ENCODE data around the gene GIT1.
A peak's percentile ranks its signal among the peaks of the same experiment; 100 is the strongest.
"Not testable (repeated sequence)": the region's sequence is repeated elsewhere in the genome, so short reads cannot be mapped to it uniquely, and the experiment has no call there.

Gene GIT1

DNA sequence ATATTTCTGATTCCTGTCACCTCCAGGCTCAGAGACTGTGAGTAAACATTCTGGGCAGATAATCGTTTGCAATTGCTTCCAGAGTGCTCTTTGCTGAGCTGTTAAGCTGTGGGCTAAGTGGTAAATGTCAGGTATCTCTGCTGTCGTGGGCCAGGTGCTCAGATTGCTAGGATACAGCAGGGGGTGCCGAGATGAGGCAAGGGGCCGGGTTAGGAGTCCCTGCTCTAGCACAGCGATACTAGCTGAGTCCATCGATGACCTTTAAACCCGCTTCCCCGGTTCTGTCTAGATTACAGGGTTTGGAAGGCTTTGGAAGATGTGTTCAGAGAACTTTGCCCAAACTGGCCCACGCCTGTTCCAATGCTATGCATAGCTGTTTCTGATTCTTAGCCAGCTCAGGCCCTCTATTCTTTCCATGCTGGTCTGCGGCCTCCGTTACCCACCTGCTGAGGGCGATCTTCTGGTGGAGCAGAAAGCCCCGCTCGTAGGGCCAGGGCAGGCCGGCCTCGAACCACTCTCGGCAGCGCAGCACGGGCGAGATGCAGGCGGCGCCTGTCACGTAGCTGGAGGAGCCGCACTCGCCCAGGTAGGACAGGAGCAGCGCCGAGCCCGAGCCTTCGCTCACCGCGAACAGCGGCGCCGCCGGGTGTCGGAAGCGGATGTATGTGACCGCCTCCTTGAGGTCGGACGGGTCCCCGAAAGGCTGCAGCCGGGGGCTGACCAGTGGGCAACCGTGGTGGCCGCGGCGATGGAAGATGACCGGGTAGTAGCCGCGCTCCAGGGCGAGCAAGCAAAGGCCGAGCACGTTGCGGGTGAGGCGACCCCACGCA, 23.6 kb downstream of the GIT1 start:
- peak; percentile 55 for DNase-seq

DNA sequence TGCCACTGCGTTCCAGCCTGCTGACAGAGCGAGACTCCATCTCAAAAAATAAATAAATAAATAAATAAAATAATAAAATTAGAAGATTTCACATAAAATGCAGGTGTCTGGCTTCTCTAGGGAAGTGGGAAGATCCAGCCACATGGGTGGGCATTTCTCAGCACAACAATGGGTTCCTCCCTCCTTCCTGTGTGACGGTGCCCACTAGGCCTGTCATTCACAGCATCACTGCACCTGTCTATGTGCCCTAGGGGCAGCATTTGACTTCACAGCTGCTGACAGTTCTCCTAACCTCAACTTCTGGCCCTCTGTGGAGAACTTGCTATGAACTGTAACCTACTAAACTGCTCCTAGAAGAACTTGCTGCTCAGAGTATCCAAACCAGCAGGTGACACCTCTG, 25.6 kb downstream of the GIT1 start:
- DNase-seq, result no peak

DNA sequence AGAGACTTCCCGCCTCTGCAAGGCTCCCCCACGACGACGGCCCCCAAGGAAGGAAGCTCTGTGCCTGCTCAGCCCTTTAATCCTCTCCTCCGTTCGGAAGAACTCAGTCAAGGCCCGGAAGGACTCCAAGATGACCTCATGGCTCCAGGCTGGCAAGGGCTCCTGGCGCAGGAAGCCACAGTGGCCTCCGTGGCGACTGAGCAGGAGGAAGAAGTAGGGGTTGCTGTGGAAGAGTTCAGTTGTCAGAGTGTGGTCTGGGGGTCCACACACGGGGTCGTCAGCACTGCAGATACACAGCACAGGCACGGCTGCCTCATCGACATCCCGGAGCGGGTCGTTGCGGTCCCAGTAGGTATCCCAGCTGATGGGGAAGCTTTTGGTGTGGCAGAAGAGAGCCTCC, 26.8 kb downstream of the GIT1 start:
- DNase-seq, result no peak

DNA sequence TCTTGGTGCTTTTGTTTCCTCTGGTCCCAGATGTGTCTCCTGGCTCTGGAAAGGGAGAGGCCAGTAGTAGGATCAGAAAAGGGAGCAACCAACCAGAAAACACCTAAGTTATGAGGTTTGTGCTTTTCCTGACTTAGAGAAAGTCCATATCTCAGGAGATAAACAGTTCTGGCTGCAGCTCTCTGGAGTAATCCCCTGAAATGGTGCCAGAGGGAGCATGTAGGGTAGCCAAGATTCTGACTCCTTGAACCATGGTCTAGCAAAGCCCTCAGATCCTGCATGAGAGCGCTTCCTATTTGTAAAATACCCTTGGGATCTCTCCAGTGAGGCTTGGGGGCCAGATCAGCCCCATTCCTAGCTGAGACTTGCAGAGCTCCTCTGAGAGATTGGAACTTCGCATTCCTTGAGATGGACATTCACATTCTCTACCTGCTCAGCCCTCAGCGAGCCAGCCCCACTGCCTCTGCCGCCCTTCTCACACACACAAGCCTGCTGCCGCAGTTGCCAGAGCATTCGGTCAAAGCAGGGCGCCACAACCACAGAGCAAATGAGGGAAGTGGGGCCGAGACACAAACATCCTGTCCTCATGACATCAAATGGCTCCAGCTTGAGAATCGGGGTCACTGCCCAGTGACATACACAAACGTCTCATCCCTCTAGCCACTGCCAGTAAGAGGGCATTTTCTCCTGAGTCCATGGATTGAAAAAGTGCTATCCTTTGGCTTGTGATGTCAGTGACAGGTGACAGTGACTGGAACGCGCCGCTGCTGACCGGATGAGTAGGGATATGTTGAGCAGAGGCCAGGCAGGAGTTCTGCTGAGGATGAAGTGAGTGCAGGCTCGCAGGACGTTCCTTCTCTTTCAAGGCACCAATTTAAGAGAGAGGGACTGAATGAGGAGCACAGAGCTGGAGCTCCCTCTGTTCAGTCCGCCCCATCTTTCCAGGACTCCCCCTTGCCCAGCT, 27.6 kb downstream of the GIT1 start:
- DNase-seq, result no peak

DNA sequence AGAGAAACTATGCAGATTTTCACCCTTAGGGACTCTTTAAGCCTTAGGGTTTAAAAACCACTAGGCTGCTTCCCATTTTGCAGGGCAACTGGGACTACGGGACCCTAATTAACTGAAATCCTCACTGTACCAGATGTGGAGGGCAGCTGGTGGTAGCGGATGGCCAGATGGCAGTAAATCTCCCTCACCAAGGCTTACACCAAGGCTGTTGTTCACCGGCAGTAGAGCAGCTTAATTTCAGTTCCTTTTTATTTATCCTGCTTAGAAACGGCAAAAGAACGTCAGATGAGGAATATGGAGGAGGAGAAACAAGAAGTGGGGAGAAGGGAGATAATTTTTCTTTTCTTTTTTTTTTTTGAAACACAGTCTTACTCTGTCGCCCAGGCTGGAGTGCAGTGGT, 29.1 kb downstream of the GIT1 start:
- DNase-seq, result no peak

DNA sequence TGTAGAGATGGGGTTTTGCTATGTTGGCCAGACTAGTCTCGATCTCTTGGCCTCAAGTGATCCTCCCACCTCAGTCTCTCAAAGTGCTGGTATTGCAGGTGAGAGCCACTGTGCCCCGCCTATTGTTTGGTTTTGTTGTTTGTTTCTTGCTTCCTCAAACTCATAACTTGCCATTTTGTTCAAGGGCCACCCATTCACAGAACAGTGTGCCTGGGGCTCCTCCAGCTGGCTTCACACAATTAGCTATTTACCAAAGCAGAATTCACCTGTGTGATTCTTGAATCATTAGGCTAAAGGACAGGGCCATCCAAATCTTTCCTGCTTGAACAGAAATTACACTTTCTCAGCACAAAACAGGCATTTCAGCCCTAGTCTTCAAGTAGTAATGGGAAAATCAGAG, 29.8 kb downstream of the GIT1 start:
- no peak for DNase-seq

DNA sequence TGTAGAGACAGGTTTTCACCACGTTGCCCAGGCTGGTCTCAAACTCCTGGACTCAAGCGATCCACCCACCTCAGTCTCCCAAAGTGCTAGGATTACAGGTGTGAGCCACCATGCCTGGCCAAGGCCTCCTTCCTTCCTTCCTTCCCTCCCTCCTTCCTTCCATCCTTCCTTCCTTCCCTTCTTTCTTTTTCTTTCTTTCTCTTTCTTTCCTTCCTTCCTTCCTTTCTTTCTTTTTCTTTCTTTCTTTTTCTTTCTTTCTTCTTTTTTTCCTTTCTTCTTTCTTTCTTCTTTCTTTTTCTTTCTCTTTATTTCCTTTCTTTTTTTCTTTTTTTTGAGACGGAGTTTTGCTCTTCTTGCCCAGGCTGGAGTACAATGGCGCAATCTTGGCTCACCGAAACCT, 31.3 kb downstream of the GIT1 start:
- DNase-seq, result not testable (repeated sequence)

DNA sequence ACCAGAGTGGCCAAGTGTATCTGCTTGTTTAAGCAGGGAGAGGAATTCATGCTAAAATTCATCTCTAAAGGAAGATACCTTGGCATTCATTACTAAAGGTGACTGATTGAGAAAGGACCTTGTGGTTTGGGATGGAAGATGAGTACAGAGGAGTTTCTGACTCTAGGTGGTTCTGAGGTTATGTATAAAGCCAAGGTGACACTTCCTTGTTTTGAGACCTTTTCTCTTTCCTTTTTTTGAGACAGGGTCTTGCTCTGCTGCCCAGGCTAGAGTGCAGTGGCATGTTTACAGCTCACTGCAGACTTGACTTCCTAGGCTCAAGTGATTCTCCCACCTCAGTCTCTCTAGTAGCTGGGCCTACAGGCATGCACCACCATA, 31.7 kb downstream of the GIT1 start:
- no peak for DNase-seq

DNA sequence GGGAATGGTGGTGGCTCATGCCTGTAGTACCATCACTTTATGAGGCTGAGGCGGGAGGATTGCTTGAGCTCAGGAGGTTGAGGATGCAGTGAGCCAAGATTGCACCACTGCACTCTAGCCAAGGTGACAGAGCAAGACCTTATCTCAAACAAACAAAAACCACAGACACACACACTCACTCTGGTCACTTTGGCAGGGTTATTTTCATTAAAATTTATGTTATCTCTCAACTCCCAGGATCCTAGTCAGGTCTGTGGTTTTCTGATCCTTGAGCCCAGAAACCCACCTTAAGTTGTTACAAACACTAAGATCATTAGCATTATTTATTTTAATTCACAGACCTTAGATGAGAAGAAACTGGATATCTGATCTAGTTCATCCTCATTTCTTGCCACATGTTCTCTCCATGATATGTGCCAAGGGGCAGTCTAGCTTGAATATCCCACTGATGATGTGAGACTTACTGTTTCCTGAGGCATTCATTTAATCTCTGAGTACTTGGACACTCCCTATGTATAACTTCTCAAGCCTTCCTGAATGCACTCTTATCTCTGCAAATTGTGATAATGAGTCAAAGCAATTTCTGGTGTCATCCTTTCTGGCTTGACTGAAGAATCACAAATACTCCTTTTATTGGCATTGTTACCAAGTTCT, 32.2 kb downstream of the GIT1 start:
- DNase-seq, result no peak

DNA sequence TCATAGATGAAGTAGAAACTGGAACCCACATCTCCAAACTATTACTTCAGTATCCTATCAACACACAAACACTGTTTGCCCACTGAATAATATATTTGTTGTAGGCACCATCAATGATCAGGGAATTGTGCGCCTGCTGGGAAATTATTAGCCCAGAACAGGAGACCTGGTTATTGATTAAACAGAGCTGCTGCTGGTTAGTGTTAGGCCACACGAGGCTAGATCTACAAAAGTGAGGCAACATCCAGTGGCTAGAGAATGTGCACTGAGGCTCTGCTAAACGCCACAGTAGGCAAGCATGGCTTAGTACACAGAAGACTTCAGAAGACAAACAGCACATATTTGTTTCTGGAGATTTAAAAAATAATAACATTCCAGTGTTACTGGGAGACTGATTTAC, 33.6 kb downstream of the GIT1 start:
- DNase-seq, result no peak

DNA sequence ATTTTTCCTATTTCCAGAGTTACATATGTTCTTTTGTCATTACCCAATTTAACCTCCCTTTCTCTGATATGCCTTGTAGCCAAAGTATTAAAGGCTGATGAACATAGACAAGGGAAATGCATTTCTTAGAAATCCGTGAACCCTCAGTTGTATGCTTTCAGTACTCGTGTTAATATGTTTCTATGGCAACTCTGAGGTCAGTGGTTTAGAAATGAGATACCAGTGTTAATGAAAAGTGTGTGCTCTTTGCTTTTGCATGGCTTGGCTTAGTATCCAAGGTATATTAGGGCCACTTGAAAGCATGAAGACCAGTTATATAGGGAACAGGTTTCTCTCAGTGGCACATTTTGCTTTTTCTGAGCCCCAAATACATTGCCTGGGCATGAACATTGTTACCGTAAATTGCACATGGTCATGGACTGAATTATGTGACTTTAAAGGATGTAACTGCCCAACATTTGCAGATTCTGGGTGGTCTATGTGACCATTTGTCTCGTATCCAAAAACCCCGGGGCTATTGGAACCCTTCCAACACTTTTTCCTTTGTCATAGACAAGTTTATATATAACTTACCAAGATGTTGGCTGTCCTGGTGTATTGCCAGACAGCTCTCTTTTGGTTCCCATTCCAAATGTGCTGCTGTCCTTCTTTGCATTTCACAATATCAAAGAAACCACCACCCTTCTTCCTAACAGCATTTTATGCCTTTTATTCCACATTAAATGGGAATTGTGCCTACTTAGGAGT, 40.1 kb downstream of the GIT1 start:
- DNase-seq, result no peak

DNA sequence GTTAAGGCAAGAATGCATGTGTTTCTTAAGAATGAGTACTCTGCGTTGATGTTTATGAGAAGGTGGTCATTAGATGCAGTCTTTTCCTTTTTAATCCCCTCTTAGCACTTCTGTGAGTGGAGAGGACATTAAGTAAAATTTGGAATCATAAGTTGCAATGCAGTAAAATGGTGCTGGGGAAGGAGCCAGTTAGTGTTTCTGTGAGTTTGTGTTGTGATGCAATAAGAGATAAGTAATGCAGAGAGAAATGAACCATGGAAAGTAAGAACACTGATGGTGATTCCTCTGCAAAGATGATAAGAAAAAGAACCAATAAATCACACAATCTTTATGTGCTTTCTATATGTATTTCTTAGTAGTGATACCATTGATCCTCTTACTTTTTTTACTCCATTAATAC, 42.6 kb downstream of the GIT1 start:
- no peak for DNase-seq

DNA sequence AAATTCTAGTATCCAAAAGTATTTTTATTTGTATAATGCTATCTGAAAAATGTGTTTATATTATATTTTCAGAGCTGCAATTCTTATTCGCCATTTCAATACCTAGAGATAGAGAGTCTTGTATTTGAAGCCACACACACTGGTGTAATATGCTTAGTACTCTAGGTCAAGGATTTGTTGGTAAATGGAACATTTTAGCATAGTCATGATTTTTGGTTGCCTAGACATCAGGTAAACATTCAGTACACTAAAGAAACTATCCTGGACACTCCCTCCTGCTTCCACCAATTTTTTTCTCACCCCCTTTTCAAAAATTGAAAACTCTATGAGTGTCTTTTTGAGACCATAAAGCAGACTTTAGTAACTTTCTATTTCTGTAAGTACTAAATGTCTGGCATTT, 43.4 kb downstream of the GIT1 start:
- DNase-seq, result no peak

DNA sequence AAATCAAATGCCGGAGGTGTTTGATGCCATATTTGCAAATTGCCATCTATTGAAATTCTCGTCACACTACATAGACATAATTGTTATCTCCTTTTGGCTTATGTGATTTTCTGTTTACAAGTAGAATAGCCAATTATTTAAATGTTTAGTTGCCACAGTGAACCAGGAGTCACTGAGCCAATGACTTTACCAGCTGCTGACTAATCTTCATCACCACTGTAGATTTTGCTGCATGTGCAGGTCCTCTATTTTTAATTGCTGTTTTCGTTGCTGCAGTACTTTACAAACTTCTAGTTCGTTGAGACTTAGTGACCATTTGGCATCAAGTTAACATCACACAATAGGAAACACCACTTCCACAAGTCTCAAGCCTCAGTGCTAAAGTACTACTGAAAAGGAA, 45.4 kb downstream of the GIT1 start:
- DNase-seq, result no peak

DNA sequence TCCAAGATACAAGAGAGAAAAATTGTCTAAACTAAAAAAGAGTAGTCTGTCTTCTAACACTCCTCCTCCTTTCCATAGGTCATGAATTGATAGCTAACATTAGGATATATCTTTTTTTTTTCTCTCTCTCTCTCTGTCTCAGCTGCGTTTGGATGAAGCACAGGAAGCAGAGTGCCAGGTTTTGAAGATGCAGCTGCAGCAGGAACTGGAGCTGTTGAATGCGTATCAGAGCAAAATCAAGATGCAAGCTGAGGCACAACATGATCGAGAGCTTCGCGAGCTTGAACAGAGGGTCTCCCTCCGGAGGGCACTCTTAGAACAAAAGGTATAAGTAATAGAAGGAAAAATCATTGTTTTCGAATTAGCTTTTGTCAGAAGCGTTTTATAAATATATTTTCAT, 55.5 kb downstream of the GIT1 start:
- no peak for DNase-seq

DNA sequence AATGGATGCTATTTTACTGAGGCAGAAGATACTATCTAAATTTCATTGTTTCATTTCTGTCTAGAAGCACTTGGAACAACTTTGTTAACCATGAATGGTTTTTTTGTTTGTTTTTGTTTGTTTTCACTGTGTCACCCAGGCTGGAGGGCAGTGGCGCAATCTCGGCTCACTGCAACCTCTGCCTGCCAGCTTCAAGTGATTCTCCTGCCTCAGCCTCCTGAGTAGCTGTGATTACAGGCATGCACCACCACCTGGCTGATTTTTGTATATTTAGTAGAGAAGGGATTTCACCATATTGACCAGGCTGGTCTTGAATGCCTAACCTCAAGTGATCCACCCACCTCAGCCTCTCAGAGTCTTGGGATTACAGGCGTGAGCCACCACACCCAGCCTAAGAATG, 63.1 kb downstream of the GIT1 start:
- no peak for DNase-seq

DNA sequence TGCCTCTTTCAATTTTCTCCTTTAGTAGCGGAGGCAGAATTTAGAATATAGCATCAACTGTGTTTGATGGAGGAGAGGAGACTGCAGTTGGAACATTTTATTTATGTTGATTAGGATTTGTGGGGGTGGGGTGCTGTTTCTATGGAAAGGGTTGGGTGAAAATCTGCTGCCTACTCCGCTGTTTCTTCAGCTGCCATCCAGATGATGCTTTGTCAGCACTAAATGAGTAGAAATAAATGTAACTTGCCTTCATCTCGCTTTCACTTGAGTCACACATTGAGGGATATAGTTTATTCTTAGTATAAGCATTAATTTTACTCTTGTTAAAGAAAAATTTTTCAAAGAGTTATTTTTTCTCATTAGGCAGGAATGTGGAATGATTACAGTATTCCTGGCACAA, 64.8 kb downstream of the GIT1 start:
- no peak for DNase-seq

Data from stimulated activated naive CD4-positive, alpha-beta T cell treated with Interleukin-2 at 50 U/mL for 16 hours (primary cell).